GM19455 (cell line): Measurements from ENCODE around the gene DNM3.

Experiments
- ATAC-seq: cut with Tn5 transposase; IDR thresholded peaks from one replicate; pipeline ENCODE4 v1.9.1; 2021; ENCODE audit not compliant: unreplicated experiment

The DNM3 gene

GRCh38 chr1:171916315-171916771 lies 75.0 kb downstream of the DNM3 start:
- ATAC-seq = no peak

GRCh38 chr1:171917331-171917730 lies 76.0 kb downstream of the DNM3 start:
- ATAC-seq = no peak

- ATAC-seq = no peak
Measured at GRCh38 chr1:171919891-171920887, 78.9 kb downstream of the DNM3 start.

- ATAC-seq = no peak
Measured at GRCh38 chr1:171922999-171923398, 81.7 kb downstream of the DNM3 start.

GRCh38 chr1:171929121-171929520 lies 87.8 kb downstream of the DNM3 start:
- ATAC-seq = no peak

- no peak for ATAC-seq
Measured at GRCh38 chr1:171931752-171932151, 90.5 kb downstream of the DNM3 start.

GRCh38 chr1:171934664-171935063 lies 93.4 kb downstream of the DNM3 start:
- ATAC-seq = no peak

- ATAC-seq = no peak
Measured at GRCh38 chr1:171935086-171935485, 93.8 kb downstream of the DNM3 start.

- no peak for ATAC-seq
Measured at GRCh38 chr1:171935664-171936063, 94.4 kb downstream of the DNM3 start.

GRCh38 chr1:171937938-171938337 lies 96.6 kb downstream of the DNM3 start:
- no peak for ATAC-seq

GRCh38 chr1:171939740-171940139 lies 98.4 kb downstream of the DNM3 start:
- no peak for ATAC-seq

GRCh38 chr1:171940368-171940767 lies 99.1 kb downstream of the DNM3 start:
- ATAC-seq = no peak

GRCh38 chr1:171941920-171942319 lies 100.6 kb downstream of the DNM3 start:
- ATAC-seq = no peak

GRCh38 chr1:171943973-171944561 lies 102.8 kb downstream of the DNM3 start:
- ATAC-seq = no peak

GRCh38 chr1:171948511-171948910 lies 107.2 kb downstream of the DNM3 start:
- ATAC-seq = no peak

- ATAC-seq = no peak
Measured at GRCh38 chr1:171949316-171949715, 108.0 kb downstream of the DNM3 start.

- ATAC-seq = no peak
Measured at GRCh38 chr1:171953835-171954234, 112.5 kb downstream of the DNM3 start.

- ATAC-seq = no peak
Measured at GRCh38 chr1:171954361-171954760, 113.1 kb downstream of the DNM3 start.

- ATAC-seq = no peak
Measured at GRCh38 chr1:171961861-171962260, 120.6 kb downstream of the DNM3 start.

- no peak for ATAC-seq
Measured at GRCh38 chr1:171963762-171964161, 122.5 kb downstream of the DNM3 start.

GRCh38 chr1:171965777-171966176 lies 124.5 kb downstream of the DNM3 start:
- ATAC-seq = no peak
